ENCODE data around the gene MPPED2.
A peak's percentile ranks its signal among the peaks of the same experiment; 100 is the strongest.

The MPPED2 gene

DNA sequence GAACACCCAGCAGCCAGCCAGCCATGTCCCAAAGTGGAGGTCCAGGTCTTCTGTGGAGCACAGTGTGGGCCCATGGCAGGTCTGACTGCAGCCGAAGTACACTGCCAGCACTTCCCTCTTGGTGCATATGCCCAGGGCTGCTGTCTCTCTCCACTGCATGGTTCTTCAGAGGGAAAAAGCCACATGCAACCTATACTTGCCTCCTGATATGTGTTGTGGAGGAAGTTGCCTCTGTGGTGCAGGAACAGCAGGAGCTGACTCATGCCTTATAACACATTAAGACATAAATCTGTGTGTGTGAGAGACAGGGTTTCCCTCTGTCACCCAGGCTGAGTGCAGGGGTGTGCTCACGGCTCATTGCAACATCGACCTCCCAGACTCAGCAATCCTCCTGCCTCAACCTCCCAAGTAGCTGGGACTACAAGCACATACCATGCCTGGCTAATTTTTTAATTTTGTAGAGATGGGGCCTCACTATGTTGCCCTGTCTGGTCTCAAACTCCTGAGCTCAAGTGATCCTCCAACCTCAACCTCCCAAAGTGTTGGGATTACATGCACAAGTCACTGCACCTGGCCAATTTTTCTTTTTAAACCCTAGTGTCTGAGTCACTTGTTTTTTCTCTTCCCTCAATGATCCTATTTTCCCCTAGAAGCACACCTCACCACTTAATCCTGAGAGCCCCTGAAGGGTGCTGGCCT, 98.8 kb downstream of the MPPED2 start:
- Histone ChIP-seq H4K5ac (ENCODE audit: low read length) (no peak overlapping the region), H3K4me3 (ENCODE audit: low read length) (no peak overlapping the region), H3K27me3 (ENCODE audit: insufficient read depth, low read length, poor library complexity) (no peaks in the 10 kb centered on the region), H3K4ac (ENCODE audit: low read depth, low read length) (no peak overlapping the region), H3K79me2 (ENCODE audit: control insufficient read depth, insufficient read depth, low read length) (no peaks in the 10 kb centered on the region), H3K27ac (ENCODE audit: low read depth, low read length) (no peak overlapping the region), H2BK120ac (ENCODE audit: low read depth, low read length) (no peak overlapping the region), H2BK5ac (ENCODE audit: low read length) (no peak overlapping the region), H2AK5ac (ENCODE audit: low read length) (no peak overlapping the region), H3K79me1 (ENCODE audit: low read length) (no peaks in the 10 kb centered on the region), H3K18ac (ENCODE audit: low read length) (no peak overlapping the region), H3K56ac (ENCODE audit: low read length) (no peak overlapping the region), H3K23ac (ENCODE audit: low read length) (no peak overlapping the region), H3K36me3 (ENCODE audit: control insufficient read depth, insufficient read depth, low read length) (no peaks in the 10 kb centered on the region), H3K9ac (ENCODE audit: low read length) (no peak overlapping the region), H3K4me2 (ENCODE audit: low read length) (no peak overlapping the region), H2BK15ac (replicated peaks; ENCODE audit: low read depth) (no peak overlapping the region), H3K4me1 (ENCODE audit: control insufficient read depth, low read depth, low read length) (no peaks in the 10 kb centered on the region), H4K8ac (ENCODE audit: low read depth, low read length) (no peak overlapping the region)
- WGBS (ENCODE audit: extremely low coverage, insufficient coverage, low lambda C conversion rate) = no CpG with 5 or more reads among the region's 3 CpGs
- no peak for DNase-seq

DNA sequence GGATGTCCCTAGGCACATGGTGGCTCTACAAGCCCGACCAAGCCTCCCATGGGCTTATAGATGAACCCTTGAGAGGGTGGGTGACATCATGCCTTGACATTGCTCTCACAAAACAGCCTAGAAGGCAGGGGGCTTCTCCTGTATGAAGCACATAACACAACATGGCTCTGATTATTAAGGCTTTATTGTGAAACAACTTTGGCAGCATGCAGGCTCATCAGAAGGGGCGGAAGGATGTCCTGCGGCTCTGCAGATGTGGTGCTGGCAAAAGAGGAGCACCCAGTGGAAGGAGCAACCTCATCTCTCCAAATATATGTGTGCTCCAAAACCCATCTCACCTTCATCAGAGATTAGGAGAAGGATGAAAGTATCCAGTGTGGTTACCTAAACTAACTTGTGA, 100.4 kb downstream of the MPPED2 start:
- no CpG with 5 or more reads among the region's 3 CpGs for WGBS (ENCODE audit: extremely low coverage, insufficient coverage, low lambda C conversion rate)
- no peak overlapping the region for H2BK5ac ChIP-seq (ENCODE audit: low read length)

DNA sequence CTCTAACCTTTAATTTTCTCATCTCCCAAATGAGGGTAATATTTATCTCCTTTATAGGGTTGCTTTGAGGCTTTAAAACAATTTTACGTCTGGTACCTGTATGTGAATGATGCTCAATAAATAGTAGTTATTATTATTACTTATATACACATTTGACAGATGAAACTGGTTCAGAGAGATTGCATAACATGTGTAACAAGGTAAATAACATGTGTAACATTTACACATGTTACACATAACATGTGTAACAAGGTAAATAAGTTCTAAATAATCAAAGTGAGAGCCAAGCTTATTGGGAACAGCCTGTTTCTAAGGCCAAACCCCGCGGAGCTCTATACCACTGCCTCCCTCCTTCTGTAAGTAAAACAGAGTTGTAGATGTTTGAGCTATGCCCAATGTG, 100.9 kb downstream of the MPPED2 start:
- no peak overlapping the region for H3K4me2 ChIP-seq (ENCODE audit: low read length)

More for the DNA sequence above, 100.4 kb downstream of the MPPED2 start:
- no peak overlapping the region for H3K4ac ChIP-seq (ENCODE audit: low read depth, low read length)
- no peaks in the 10 kb centered on the region for H3K4me1 ChIP-seq (ENCODE audit: control insufficient read depth, low read depth, low read length)
- no peaks in the 10 kb centered on the region for H3K79me1 ChIP-seq (ENCODE audit: low read length)
- no peaks in the 10 kb centered on the region for H3K27me3 ChIP-seq (ENCODE audit: insufficient read depth, low read length, poor library complexity)
- no peak overlapping the region for H3K4me2 ChIP-seq (ENCODE audit: low read length)
- DNase-seq = no peak
- no peak overlapping the region for H3K18ac ChIP-seq (ENCODE audit: low read length)
- H2BK15ac ChIP-seq (replicated peaks; ENCODE audit: low read depth) = no peak overlapping the region
- no peak overlapping the region for H3K23ac ChIP-seq (ENCODE audit: low read length)
- H2BK120ac ChIP-seq (ENCODE audit: low read depth, low read length) = no peak overlapping the region
- no peak overlapping the region for H4K5ac ChIP-seq (ENCODE audit: low read length)
- no peak overlapping the region for H2AK5ac ChIP-seq (ENCODE audit: low read length)
- no peaks in the 10 kb centered on the region for H3K79me2 ChIP-seq (ENCODE audit: control insufficient read depth, insufficient read depth, low read length)
- no peak overlapping the region for H3K27ac ChIP-seq (ENCODE audit: low read depth, low read length)
- H3K4me3 ChIP-seq (ENCODE audit: low read length) = no peak overlapping the region
- H3K36me3 ChIP-seq (ENCODE audit: control insufficient read depth, insufficient read depth, low read length) = no peaks in the 10 kb centered on the region
- no peak overlapping the region for H3K56ac ChIP-seq (ENCODE audit: low read length)
- no peak overlapping the region for H4K8ac ChIP-seq (ENCODE audit: low read depth, low read length)
- H3K9ac ChIP-seq (ENCODE audit: low read length) = no peak overlapping the region

DNA sequence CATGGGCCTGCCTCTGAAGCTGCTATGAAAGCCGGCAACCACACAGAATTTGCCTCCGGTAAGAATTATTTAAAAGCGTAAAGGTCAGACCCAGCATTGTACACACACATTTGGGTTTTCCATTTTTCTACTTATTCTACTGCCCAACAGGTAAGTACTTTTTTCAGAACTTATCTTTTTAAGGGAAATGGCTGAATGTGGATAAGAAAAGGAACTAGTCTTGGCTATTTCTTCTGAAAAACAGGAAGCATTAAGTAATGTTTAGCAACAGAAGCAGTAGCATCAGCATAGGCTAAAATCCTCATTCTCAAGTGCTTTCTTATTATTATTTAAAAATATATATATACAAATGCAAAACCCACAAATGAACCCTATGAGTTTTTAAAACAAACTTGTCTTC, 103.1 kb downstream of the MPPED2 start:
- Histone ChIP-seq H3K9ac (ENCODE audit: low read length) (no peak overlapping the region), H3K79me1 (ENCODE audit: low read length) (no peaks in the 10 kb centered on the region), H3K23ac (ENCODE audit: low read length) (no peak overlapping the region), H3K4ac (ENCODE audit: low read depth, low read length) (no peak overlapping the region), H3K4me3 (ENCODE audit: low read length) (no peak overlapping the region), H3K56ac (ENCODE audit: low read length) (no peak overlapping the region), H3K27ac (ENCODE audit: low read depth, low read length) (no peak overlapping the region), H2BK15ac (replicated peaks; ENCODE audit: low read depth) (no peak overlapping the region), H3K36me3 (ENCODE audit: control insufficient read depth, insufficient read depth, low read length) (no peaks in the 10 kb centered on the region), H3K79me2 (ENCODE audit: control insufficient read depth, insufficient read depth, low read length) (no peaks in the 10 kb centered on the region), H2AK5ac (ENCODE audit: low read length) (no peak overlapping the region), H3K27me3 (ENCODE audit: insufficient read depth, low read length, poor library complexity) (no peaks in the 10 kb centered on the region), H4K8ac (ENCODE audit: low read depth, low read length) (no peak overlapping the region), H3K4me1 (ENCODE audit: control insufficient read depth, low read depth, low read length) (peaks cover 1% of the 10 kb centered on the region), H2BK5ac (ENCODE audit: low read length) (no peak overlapping the region), H3K18ac (ENCODE audit: low read length) (no peak overlapping the region), H2BK120ac (ENCODE audit: low read depth, low read length) (no peak overlapping the region), H3K4me2 (ENCODE audit: low read length) (no peak overlapping the region), H4K5ac (ENCODE audit: low read length) (no peak overlapping the region)
- no CpG with 5 or more reads among the region's 3 CpGs for WGBS (ENCODE audit: extremely low coverage, insufficient coverage, low lambda C conversion rate)
- DNase-seq = no peak

More for the DNA sequence above, 100.9 kb downstream of the MPPED2 start:
- H3K27me3 ChIP-seq (ENCODE audit: insufficient read depth, low read length, poor library complexity) = no peaks in the 10 kb centered on the region
- H3K18ac ChIP-seq (ENCODE audit: low read length) = no peak overlapping the region
- no peak overlapping the region for H3K4ac ChIP-seq (ENCODE audit: low read depth, low read length)
- no peak for DNase-seq
- H3K79me1 ChIP-seq (ENCODE audit: low read length) = no peaks in the 10 kb centered on the region
- no peak overlapping the region for H2BK15ac ChIP-seq (replicated peaks; ENCODE audit: low read depth)
- H3K4me3 ChIP-seq (ENCODE audit: low read length) = no peak overlapping the region
- no peak overlapping the region for H2BK5ac ChIP-seq (ENCODE audit: low read length)
- no peak overlapping the region for H4K8ac ChIP-seq (ENCODE audit: low read depth, low read length)
- H3K79me2 ChIP-seq (ENCODE audit: control insufficient read depth, insufficient read depth, low read length) = no peaks in the 10 kb centered on the region
- no peak overlapping the region for H3K23ac ChIP-seq (ENCODE audit: low read length)
- H2BK120ac ChIP-seq (ENCODE audit: low read depth, low read length) = no peak overlapping the region
- H2AK5ac ChIP-seq (ENCODE audit: low read length) = no peak overlapping the region
- H3K56ac ChIP-seq (ENCODE audit: low read length) = no peak overlapping the region
- H3K36me3 ChIP-seq (ENCODE audit: control insufficient read depth, insufficient read depth, low read length) = no peaks in the 10 kb centered on the region
- no peak overlapping the region for H4K5ac ChIP-seq (ENCODE audit: low read length)
- no peaks in the 10 kb centered on the region for H3K4me1 ChIP-seq (ENCODE audit: control insufficient read depth, low read depth, low read length)
- no peak overlapping the region for H3K9ac ChIP-seq (ENCODE audit: low read length)
- no CpG with 5 or more reads among the region's 3 CpGs for WGBS (ENCODE audit: extremely low coverage, insufficient coverage, low lambda C conversion rate)
- no peak overlapping the region for H3K27ac ChIP-seq (ENCODE audit: low read depth, low read length)

DNA sequence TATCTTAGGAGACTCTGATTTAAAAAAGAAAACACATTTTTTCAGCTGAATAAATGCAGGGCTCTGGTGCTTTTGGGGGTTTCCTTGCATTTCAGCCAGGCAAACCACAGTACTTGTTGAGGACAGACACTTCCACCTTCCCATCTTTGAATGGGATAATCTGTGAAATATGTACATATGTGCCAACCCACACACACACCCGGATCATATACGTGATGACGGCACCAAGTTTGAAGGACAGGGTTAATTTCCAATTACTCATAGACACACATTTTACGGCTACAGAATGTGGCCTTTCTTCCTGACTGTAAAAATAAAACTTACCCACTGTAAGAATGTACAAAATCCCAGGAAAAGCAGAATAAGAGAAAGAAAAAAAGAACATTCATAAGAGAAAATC, 104.4 kb downstream of the MPPED2 start:
- no CpG with 5 or more reads among the region's 4 CpGs for WGBS (ENCODE audit: extremely low coverage, insufficient coverage, low lambda C conversion rate)

DNA sequence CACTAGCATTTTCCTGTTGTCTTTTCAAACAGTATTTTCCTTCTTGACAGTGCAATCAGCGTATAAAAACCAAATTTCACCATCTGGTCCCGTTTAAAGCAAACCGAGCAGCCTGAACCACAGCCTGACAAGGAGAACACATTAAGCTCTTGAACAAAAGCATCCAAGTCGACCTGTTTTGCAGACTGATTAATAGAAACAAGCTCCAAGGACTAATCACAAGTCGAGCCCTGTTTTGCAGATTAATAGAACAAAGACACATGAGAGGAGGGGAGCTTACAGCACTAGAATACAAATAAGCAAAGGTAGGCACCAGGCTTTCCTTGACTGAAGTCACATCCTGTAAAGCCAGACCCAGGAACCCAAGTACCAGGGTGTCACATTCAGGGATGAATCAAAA, 104.8 kb downstream of the MPPED2 start:
- Histone ChIP-seq H2BK15ac (replicated peaks; ENCODE audit: low read depth) (no peak overlapping the region), H2BK120ac (ENCODE audit: low read depth, low read length) (no peak overlapping the region), H3K79me2 (ENCODE audit: control insufficient read depth, insufficient read depth, low read length) (no peaks in the 10 kb centered on the region), H3K4me3 (ENCODE audit: low read length) (no peak overlapping the region), H3K4me2 (ENCODE audit: low read length) (no peak overlapping the region), H3K18ac (ENCODE audit: low read length) (no peak overlapping the region), H3K4me1 (ENCODE audit: control insufficient read depth, low read depth, low read length) (peaks cover 1% of the 10 kb centered on the region), H4K8ac (ENCODE audit: low read depth, low read length) (no peak overlapping the region), H3K27me3 (ENCODE audit: insufficient read depth, low read length, poor library complexity) (no peaks in the 10 kb centered on the region), H3K9ac (ENCODE audit: low read length) (no peak overlapping the region), H3K36me3 (ENCODE audit: control insufficient read depth, insufficient read depth, low read length) (no peaks in the 10 kb centered on the region), H4K5ac (ENCODE audit: low read length) (no peak overlapping the region), H3K56ac (ENCODE audit: low read length) (no peak overlapping the region), H2AK5ac (ENCODE audit: low read length) (no peak overlapping the region), H3K27ac (ENCODE audit: low read depth, low read length) (no peak overlapping the region), H3K4ac (ENCODE audit: low read depth, low read length) (no peak overlapping the region), H3K23ac (ENCODE audit: low read length) (no peak overlapping the region), H2BK5ac (ENCODE audit: low read length) (no peak overlapping the region), H3K79me1 (ENCODE audit: low read length) (no peaks in the 10 kb centered on the region)
- no CpG with 5 or more reads among the region's 5 CpGs for WGBS (ENCODE audit: extremely low coverage, insufficient coverage, low lambda C conversion rate)
- peak; percentile 21 for DNase-seq

More for the DNA sequence above, 104.4 kb downstream of the MPPED2 start:
- Histone ChIP-seq H3K27ac (ENCODE audit: low read depth, low read length) (no peak overlapping the region), H3K79me2 (ENCODE audit: control insufficient read depth, insufficient read depth, low read length) (no peaks in the 10 kb centered on the region), H3K4me3 (ENCODE audit: low read length) (no peak overlapping the region), H3K27me3 (ENCODE audit: insufficient read depth, low read length, poor library complexity) (no peaks in the 10 kb centered on the region), H2BK15ac (replicated peaks; ENCODE audit: low read depth) (no peak overlapping the region), H3K9ac (ENCODE audit: low read length) (no peak overlapping the region), H3K4me2 (ENCODE audit: low read length) (no peak overlapping the region), H3K36me3 (ENCODE audit: control insufficient read depth, insufficient read depth, low read length) (no peaks in the 10 kb centered on the region), H3K18ac (ENCODE audit: low read length) (no peak overlapping the region), H3K79me1 (ENCODE audit: low read length) (no peaks in the 10 kb centered on the region), H3K4me1 (ENCODE audit: control insufficient read depth, low read depth, low read length) (peaks cover 1% of the 10 kb centered on the region), H3K56ac (ENCODE audit: low read length) (no peak overlapping the region), H2BK120ac (ENCODE audit: low read depth, low read length) (no peak overlapping the region), H3K4ac (ENCODE audit: low read depth, low read length) (no peak overlapping the region), H2BK5ac (ENCODE audit: low read length) (no peak overlapping the region), H2AK5ac (ENCODE audit: low read length) (no peak overlapping the region), H4K8ac (ENCODE audit: low read depth, low read length) (no peak overlapping the region), H3K23ac (ENCODE audit: low read length) (no peak overlapping the region), H4K5ac (ENCODE audit: low read length) (no peak overlapping the region)
- no peak for DNase-seq

Data from mesendoderm (in vitro differentiated cells).